Left cardiac atrium (tissue), 4 donors: ENCODE results near the gene BMP7. TPM values are rescaled to one million over a fixed set of nuclear protein-coding genes. Genes with fewer than 3 reads are reported as not detected.
A peak's percentile ranks its signal among the peaks of the same experiment; 100 is the strongest.

ENCODE experiments used
- ATAC-seq, 2 donors: fragments of 200-7000 bp; cut with Tn5 transposase; one replicate each; pipeline ENCODE4 v1.9.1; 2020; ENCODE audit warnings: mild to moderate bottlenecking in 2 of 2, moderate library complexity in 2 of 2
- DNase-seq: peaks from one replicate; pipeline ENCODE4 v3.0.0-alpha.2; 2020
- intact Hi-C, 2 donors: fragments of 100-400 bp; cut with DNase I; formaldehyde crosslinking; loops; one replicate each; pipeline versions ENCODE4 v1.14.1 to v1.15.1; 2022 to 2023
- total RNA-seq, 2 donors: library from RNA; stranded (reverse); fragmentation: NEBNext Ultra II Directional; extraction: Animal tissue kit (Norgen Biotek cat#: 25700); gene quantifications; one replicate each; pipeline ENCODE4 v1.2.1, GENCODE V29; 2021
- donor health status: DM: no; HTN: yes; CAD: no.
- donor health status: DM: no; HTN: yes; CAD: no; lungs with severe emphysema.
- donor health status: DM: yes; HTN: yes; CAD: no.
- donor health status: Dilated cardiomyopathy.

The BMP7 gene
- total RNA-seq, 2 donors from 2014 or later: 23.9 to 29.3 TPM

GRCh38 chr20:57130160-57130772, 136.2 kb downstream of the BMP7 start:
- intact Hi-C loops: no loop called here
- no peak for DNase-seq
- no peak for ATAC-seq

GRCh38 chr20:57129303-57129702, 137.1 kb downstream of the BMP7 start:
- ATAC-seq (no peak), DNase-seq (no peak)
- intact Hi-C loops: no loop called here

GRCh38 chr20:57128044-57128757, 138.2 kb downstream of the BMP7 start:
- DNase-seq (no peak), ATAC-seq (peak; percentile 33 to 34)
- intact Hi-C loops: no loop called here

- intact Hi-C loops: no loop called here
- no peak for DNase-seq
- ATAC-seq: peak in 1 of 2 donors; percentile 60
These were observed 139.9 kb downstream of the BMP7 start for GRCh38 chr20:57126481-57127092.

GRCh38 chr20:57124800-57125517, 141.5 kb downstream of the BMP7 start:
- DNase-seq: no peak
- no peak for ATAC-seq
- intact Hi-C loops: no loop called here

- no peak for DNase-seq
- ATAC-seq: no peak
- intact Hi-C loops: no loop called here
These were observed 142.1 kb downstream of the BMP7 start for GRCh38 chr20:57124366-57124765.

- ATAC-seq (no peak), DNase-seq (no peak)
- intact Hi-C loops: no loop called here
These were observed 142.9 kb downstream of the BMP7 start for GRCh38 chr20:57123504-57123903.

- DNase-seq: no peak
- ATAC-seq: no peak
- intact Hi-C loops: no loop called here
These were observed 143.6 kb downstream of the BMP7 start for GRCh38 chr20:57122536-57123489.

- intact Hi-C loops: no loop called here
- no peak for ATAC-seq
- no peak for DNase-seq
These were observed 147.5 kb downstream of the BMP7 start for GRCh38 chr20:57118964-57119363.

Other genes with a start within 250 kb of the BMP7 start
- gene SPO11, start 63.2 kb upstream of the BMP7 start, total RNA-seq: not detected
- gene RAE1, start 84.6 kb upstream of the BMP7 start, total RNA-seq: 10 to 100 TPM; 14.3 to 14.5 TPM
- 100 to 1,000 TPM in 1 of 2 donors, 10 to 100 TPM in 1; 78.6 to 101 TPM for gene RBM38, start 124.8 kb upstream of the BMP7 start, total RNA-seq